Stimulated activated CD4-positive, alpha-beta T cell treated with anti-CD3 and anti-CD28 coated beads, TNF-alpha, amount 100 ng/mL, for 24 hours (primary cell): ENCODE measurements around the gene SRR.
"Not testable (repeated sequence)": the region's sequence is repeated elsewhere in the genome, so short reads cannot be mapped to it uniquely, and the experiment has no call there.

Source experiments
- DNase-seq, 3 experiments: peaks; one replicate each; pipeline ENCODE4 v3.0.0-alpha.2; 2020; ENCODE audit warnings: low read depth in 3 of 3

The SRR gene

DNA sequence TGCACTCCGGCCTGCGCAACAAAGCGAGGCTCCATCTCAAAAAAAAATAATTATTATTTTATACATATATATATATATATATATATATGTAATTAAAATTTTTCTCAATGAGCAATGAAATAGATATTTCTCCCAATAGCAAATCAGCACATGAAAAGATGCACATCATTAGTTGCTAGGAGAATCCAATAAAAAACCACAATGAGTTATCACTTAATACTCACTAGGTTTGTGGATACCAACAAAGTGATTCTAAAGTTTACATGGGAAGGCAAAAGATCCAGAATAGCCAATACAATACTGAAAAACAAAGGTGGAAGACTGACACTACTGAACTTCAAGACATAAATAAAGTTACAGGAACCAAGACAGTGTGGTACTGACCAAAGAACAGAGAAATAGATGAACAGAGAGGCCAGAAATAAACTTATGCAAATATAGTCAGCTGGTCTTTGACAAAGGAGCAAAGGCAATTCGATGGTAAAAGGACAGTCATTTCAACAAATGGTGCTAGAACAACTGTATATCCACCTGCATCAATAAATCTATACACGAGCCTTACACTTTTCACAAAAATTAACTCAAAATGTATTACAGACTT, 13.8 kb upstream of the SRR start:
- DNase-seq = no peak

GRCh38 chr17:2292100-2292499, 11.7 kb upstream of the SRR start:
- no peak for DNase-seq

- no peak for DNase-seq
Observed at GRCh38 chr17:2295575-2295974, 8.2 kb upstream of the SRR start.

DNA sequence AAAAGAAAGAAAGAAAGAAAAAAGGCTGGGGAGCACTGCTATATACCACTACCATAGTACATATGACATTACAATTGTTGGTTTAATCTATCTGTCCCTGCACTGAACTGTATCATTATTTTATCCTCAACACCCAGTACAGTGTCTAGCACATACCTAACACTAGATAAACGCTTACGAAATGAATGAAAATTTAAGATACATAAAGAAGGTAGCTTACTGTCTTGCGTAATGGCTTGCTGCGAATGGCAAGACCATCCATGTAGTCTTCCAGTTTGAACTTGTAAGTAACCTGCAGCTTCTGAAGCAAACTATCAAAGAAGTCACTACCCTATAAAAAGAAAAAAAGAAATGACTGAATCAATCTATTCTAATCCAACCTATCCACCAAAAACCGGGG, 6.7 kb upstream of the SRR start:
- no peak for DNase-seq

GRCh38 chr17:2299136-2299535, 4.6 kb upstream of the SRR start:
- DNase-seq = no peak

DNA sequence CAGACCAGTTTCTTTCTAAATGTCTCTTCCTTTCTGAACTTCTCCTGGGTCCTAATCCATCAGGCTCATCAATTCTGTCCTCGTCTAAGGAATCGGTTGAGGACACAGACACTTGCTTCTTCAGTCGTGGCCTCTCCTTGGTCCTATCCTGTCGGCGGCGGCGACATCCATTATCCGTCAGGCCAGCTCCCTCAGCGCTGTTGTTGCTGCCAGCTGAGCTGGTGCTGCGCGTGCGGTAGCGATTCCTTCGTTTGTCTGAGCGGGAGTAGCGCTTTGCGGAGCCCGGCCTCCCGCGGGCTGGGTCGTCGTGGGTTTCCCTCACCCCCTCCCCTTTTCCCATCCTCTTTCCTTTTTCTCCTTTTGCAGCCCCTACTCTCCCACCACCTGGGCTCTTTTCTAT, 4.0 kb upstream of the SRR start:
- no peak for DNase-seq

- DNase-seq = peak in 1 of 3 experiments; percentile 10
Observed at GRCh38 chr17:2302778-2303203, 959 bp upstream of the SRR start.

- DNase-seq = no peak
Observed at GRCh38 chr17:2304931-2305330, 1.2 kb downstream of the SRR start.

DNA sequence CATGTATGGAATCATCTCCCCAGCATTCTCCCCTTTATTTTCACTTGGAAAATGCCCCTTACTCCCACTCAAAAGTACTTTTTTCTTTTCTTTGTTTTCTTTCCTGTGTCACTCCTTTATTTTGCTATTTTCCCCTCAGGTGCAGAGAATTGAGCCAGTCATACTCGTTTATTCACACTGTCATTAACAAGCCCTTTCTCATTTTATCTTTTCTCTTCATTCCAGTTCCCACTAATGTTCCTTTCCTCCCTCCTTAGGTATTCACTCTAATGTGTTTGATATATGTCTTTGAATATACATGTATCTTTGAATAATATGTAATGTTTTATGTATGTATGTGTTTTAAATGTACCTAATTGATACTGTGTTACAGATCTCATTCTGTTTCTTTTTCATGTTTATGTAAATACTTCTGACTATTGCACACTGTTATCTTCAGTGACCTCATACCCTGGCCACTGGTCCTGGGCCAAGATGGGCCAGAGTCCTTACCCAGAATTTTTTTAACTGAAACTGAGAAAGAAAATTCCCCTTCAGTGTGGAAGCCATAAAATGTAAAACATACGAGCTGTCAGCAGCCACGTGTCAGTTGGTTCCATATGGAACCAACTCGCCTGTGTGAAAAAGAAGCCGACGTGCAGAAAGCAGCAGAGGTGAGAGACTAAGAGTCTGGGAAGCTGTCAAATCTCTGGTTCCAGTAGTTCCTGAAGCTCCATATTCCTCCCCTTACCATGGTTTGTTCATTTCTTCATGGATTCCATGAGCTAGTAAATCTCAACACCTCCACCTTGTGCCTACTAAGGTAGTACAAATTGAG, 5.8 kb downstream of the SRR start:
- DNase-seq = no peak

GRCh38 chr17:2312736-2313135, 9.0 kb downstream of the SRR start:
- no peak for DNase-seq

DNA sequence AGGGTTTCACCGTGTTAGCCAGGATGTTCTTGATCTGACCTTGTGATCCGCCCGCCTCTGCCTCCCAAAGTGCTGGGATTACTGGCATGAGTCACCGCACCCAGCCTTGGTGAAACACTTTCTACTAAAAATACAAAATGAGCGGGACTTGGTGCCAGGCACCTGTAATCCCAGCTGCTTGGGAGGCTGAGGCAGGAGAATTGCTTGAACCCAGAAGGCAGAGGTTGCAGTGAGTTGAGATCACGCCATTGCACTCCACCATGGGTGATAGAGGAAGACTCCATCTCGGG, 13.1 kb downstream of the SRR start:
- DNase-seq = not testable (repeated sequence)

DNA sequence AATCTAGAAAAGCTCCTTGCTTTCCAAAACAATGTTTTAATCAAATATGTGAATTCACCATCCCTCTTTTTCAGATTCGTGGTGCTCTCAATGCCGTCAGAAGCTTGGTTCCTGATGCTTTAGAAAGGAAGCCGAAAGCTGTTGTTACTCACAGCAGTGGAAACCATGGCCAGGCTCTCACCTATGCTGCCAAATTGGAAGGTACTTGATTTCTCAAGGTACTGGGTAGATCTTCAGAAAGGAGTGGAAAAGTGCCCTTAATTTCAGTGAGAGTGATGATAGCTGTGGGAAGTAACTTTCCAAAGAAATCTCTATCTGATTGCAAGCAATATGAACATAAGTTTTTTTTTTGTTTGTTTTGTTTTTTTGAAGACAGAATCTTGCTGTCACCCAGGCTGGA, 14.0 kb downstream of the SRR start:
- no peak for DNase-seq

DNA sequence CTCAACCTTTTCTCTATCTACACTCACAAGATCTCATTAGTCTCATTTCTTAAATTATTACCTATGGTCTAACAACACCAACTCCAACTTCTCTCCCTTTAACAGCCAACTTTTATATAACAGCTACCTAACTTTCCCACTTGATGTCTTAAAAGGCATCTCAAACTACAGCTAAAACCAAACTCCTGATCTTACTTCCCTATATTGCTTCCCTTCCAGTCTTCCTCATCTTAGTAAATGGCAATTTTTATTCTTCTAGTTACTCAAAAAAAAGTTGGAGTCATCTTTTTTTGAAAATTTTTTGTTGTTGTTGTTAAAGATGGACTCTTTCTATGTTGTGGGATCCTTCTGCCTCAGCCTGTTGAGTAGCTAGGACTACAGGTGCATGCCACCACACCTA, 15.3 kb downstream of the SRR start:
- no peak for DNase-seq

DNA sequence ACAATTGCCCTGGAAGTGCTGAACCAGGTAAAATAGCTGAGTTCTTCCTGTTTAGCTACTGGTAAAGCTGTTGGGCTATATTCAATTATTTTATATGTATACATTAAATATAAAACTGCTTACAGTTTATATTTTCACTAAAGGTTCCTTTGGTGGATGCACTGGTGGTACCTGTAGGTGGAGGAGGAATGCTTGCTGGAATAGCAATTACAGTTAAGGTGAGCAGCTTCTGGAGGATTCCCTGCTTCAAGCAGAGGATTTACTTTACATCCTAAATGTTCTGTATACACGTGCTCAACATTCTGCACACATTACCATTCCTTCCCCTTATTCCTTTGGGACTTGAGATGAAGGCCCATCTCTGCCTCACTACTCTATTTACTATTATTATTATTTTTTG, 17.6 kb downstream of the SRR start:
- DNase-seq = no peak

GRCh38 chr17:2323629-2324314, 20.0 kb downstream of the SRR start:
- DNase-seq = no peak

DNA sequence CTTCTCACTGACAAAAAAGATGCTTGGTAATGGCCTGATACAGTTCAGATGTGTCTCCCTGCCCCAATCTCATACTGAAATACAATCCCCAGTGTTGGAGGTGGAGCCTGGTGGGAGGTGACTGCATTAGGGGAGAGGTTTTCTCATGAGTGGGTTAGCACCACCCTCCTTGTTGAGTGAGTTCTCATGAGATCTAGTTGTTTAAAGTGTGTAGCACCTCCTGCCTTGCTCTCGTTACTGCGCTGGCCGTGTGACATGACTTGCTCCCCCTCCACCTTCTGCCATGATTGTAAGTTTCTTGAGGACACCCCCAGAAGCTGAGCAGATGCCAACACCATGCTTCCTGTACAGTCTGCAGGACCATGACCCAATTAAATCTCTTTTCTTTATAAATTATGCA, 27.6 kb downstream of the SRR start:
- DNase-seq = no peak

DNA sequence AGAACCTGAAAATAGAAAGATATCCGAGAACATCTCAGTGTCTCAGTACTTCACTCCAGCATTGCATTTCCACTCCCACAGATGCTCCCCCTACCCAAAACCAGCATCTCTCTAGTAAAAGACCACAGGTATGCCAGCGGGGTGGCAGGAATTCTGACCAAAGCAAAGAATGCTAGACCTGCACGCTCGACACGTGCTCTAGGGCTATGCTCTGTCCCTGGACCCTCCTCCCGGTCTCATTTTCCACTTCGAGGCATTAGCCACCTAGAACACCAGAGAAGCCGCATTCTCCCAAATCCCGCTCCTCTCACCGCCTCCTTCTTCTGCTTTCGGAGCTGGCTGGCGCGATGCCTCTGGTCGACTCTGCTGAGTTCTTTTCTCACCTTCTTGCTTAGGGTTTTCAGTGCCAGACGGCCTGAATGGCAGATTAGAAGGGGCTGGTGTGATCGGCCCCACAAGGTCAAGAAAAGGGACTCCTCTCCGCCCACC, 32.0 kb downstream of the SRR start:
- no peak for DNase-seq

- DNase-seq = peak; percentile 81 to 90 (median 86)
Observed at GRCh38 chr17:2336215-2336851, 32.6 kb downstream of the SRR start, which contains the start of gene TSR1. TSR1 (minus strand) TSS chr17:2336457; CDS start chr17:2336427, 30 bp downstream.

- DNase-seq = peak in 2 of 3 experiments; percentile 54 to 63
Observed at GRCh38 chr17:2336852-2337543, 33.2 kb downstream of the SRR start, which contains the start of gene SGSM2. SGSM2 (plus strand) TSS chr17:2337501; CDS start chr17:2337689, 188 bp downstream.

- DNase-seq = peak in 2 of 3 experiments; percentile 27 to 59
Observed at GRCh38 chr17:2337544-2338314, 34.0 kb downstream of the SRR start.

- no peak for DNase-seq
Observed at GRCh38 chr17:2338315-2338657, 34.5 kb downstream of the SRR start.
